Hepatocyte (in vitro differentiated cells): ENCODE results near the gene CWC27. TPM values are rescaled to one million over a fixed set of nuclear protein-coding genes. Genes with fewer than 3 reads are reported as not detected.

Experiments used
- DNase-seq: peaks from one replicate; pipeline ENCODE4 v3.0.0-alpha.2; 2016; ENCODE audit warnings: low spot score
- H2AFZ ChIP-seq: fragments of 200-600 bp; sonication (generic); 2 replicates; pipeline ENCODE4 v1.6.0; 2016; ENCODE audit warnings: antibody characterized with exemption, mild to moderate bottlenecking
- H3K27ac ChIP-seq: fragments of 200-600 bp; sonication (generic); 2 replicates; pipeline ENCODE4 v1.5.1; 2016; ENCODE audit warnings: mild to moderate bottlenecking
- H3K27me3 ChIP-seq: fragments of 200-600 bp; sonication (generic); 2 replicates; pipeline ENCODE4 v1.6.1; 2016
- H3K36me3 ChIP-seq: fragments of 200-600 bp; sonication (generic); replicated peaks from 2 replicates; pipeline ENCODE4 v1.5.1; 2016; ENCODE audit warnings: low read depth; ENCODE audit not compliant: insufficient read depth
- H3K4me1 ChIP-seq: fragments of 200-600 bp; sonication (generic); 2 replicates; pipeline ENCODE4 v1.5.1; 2016; ENCODE audit warnings: mild to moderate bottlenecking, moderate library complexity; ENCODE audit not compliant: insufficient read depth
- H3K4me2 ChIP-seq: fragments of 200-600 bp; sonication (generic); 2 replicates; pipeline ENCODE4 v1.6.0; 2016
- H3K4me3 ChIP-seq: fragments of 200-600 bp; sonication (generic); 2 replicates; pipeline ENCODE4 v1.5.1; 2016; ENCODE audit warnings: mild to moderate bottlenecking
- H3K79me2 ChIP-seq: fragments of 200-600 bp; sonication (generic); 2 replicates; pipeline ENCODE4 v1.6.0; 2017; ENCODE audit warnings: mild to moderate bottlenecking
- H3K9me2 ChIP-seq: fragments of 200-600 bp; sonication (generic); replicated peaks from 2 replicates; pipeline ENCODE4 v1.6.0; 2017; ENCODE audit warnings: mild to moderate bottlenecking; ENCODE audit not compliant: insufficient read depth
- H3K9me3 ChIP-seq: fragments of 200-600 bp; sonication (generic); 2 replicates; pipeline ENCODE4 v1.5.1; 2016; ENCODE audit warnings: low read depth, mild to moderate bottlenecking
- H4K20me1 ChIP-seq: fragments of 200-600 bp; sonication (generic); 2 replicates; pipeline ENCODE4 v1.6.0; 2016; ENCODE audit warnings: mild to moderate bottlenecking; ENCODE audit not compliant: insufficient read depth, poor library complexity, severe bottlenecking
- EZH2 ChIP-seq: fragments of 200-600 bp; sonication (generic); IDR thresholded peaks from 2 replicates; pipeline ENCODE4 v1.6.1; 2016; ENCODE audit warnings: antibody characterized with exemption, mild to moderate bottlenecking, borderline replicate concordance
- EZH2phosphoT487 ChIP-seq: fragments of 200-600 bp; sonication (generic); IDR thresholded peaks from one replicate; pipeline ENCODE4 v1.6.1; 2018; ENCODE audit warnings: antibody characterized with exemption, mild to moderate bottlenecking, low read depth, moderate library complexity; ENCODE audit not compliant: unreplicated experiment, severe bottlenecking
- WGBS: methylation state at CpG from one replicate; pipeline ENCODE4 v1.1.6; 2016; ENCODE audit warnings: low lambda C conversion rate; ENCODE audit errors: missing lambda C conversion rate; 5-methylcytosine and 5-hydroxymethylcytosine counted together
- polyA plus RNA-seq: library from polyadenylated mRNA; unstranded; fragments of >200 nt; fragmentation: Nextera tagmentation; extraction: Ambion mirVana; gene quantifications from 2 replicates; pipeline ENCODE4 v1.2.1, GENCODE V29; 2016
- total RNA-seq: library from RNA; depleted of rRNA; stranded (reverse); fragments of >200 nt; gene quantifications from 2 replicates; pipeline ENCODE4 v1.2.3, GENCODE V29; 2014
- TF ChIP-seq, protein P1 (sequence below): fragments of 200-600 bp; sonication (generic); IDR thresholded peaks from 2 replicates; pipeline ENCODE4 v1.5.1; 2016; ENCODE audit warnings: antibody characterized with exemption, mild to moderate bottlenecking; ENCODE audit not compliant: poor library complexity

The CWC27 gene
- total and polyA plus RNA-seq, 2 experiments from 2014 or later, result 15.8 to 32.5 TPM

GRCh38 chr5:64958757-64959391, 190.1 kb downstream of the CWC27 start:
- H3K27me3 ChIP-seq, result no peaks in the 10 kb centered on the region
- H3K4me2 ChIP-seq, result no peak overlapping the region
- H2AFZ ChIP-seq, result no peak overlapping the region
- H3K27ac ChIP-seq, result no peak overlapping the region
- H3K9me3 ChIP-seq, result peaks cover 10% of the 10 kb centered on the region
- no peaks in the 10 kb centered on the region for H4K20me1 ChIP-seq
- no peak overlapping the region for H3K4me3 ChIP-seq
- no peak for TF ChIP-seq EZH2
- TF ChIP-seq EZH2phosphoT487, result no peak
- TF ChIP-seq, protein P1, sequence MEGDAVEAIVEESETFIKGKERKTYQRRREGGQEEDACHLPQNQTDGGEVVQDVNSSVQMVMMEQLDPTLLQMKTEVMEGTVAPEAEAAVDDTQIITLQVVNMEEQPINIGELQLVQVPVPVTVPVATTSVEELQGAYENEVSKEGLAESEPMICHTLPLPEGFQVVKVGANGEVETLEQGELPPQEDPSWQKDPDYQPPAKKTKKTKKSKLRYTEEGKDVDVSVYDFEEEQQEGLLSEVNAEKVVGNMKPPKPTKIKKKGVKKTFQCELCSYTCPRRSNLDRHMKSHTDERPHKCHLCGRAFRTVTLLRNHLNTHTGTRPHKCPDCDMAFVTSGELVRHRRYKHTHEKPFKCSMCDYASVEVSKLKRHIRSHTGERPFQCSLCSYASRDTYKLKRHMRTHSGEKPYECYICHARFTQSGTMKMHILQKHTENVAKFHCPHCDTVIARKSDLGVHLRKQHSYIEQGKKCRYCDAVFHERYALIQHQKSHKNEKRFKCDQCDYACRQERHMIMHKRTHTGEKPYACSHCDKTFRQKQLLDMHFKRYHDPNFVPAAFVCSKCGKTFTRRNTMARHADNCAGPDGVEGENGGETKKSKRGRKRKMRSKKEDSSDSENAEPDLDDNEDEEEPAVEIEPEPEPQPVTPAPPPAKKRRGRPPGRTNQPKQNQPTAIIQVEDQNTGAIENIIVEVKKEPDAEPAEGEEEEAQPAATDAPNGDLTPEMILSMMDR, result peak; percentile 67
- peak; percentile 28 for DNase-seq
- no peaks in the 10 kb centered on the region for H3K36me3 ChIP-seq
- H3K9me2 ChIP-seq, result no peaks in the 10 kb centered on the region
- H3K79me2 ChIP-seq, result no peaks in the 10 kb centered on the region
- peaks cover 5% of the 10 kb centered on the region for H3K4me1 ChIP-seq

- no peaks in the 10 kb centered on the region for H3K79me2 ChIP-seq
- H3K9me2 ChIP-seq, result no peaks in the 10 kb centered on the region
- no peak for DNase-seq
- no peak overlapping the region for H3K4me2 ChIP-seq
- no peaks in the 10 kb centered on the region for H3K36me3 ChIP-seq
- peaks cover 19% of the 10 kb centered on the region for H3K9me3 ChIP-seq
- no peaks in the 10 kb centered on the region for H3K27me3 ChIP-seq
- H4K20me1 ChIP-seq, result no peaks in the 10 kb centered on the region
- 92% methylated on average over 1 of the region's 1 CpG for WGBS
- no peaks in the 10 kb centered on the region for H3K4me1 ChIP-seq
- no peak overlapping the region for H2AFZ ChIP-seq
- no peak overlapping the region for H3K4me3 ChIP-seq
- TF ChIP-seq, protein P1, result no peak
- no peak for TF ChIP-seq EZH2
- no peak for TF ChIP-seq EZH2phosphoT487
- H3K27ac ChIP-seq, result no peak overlapping the region
Measured at GRCh38 chr5:64963278-64963677, 194.5 kb downstream of the CWC27 start.

DNA sequence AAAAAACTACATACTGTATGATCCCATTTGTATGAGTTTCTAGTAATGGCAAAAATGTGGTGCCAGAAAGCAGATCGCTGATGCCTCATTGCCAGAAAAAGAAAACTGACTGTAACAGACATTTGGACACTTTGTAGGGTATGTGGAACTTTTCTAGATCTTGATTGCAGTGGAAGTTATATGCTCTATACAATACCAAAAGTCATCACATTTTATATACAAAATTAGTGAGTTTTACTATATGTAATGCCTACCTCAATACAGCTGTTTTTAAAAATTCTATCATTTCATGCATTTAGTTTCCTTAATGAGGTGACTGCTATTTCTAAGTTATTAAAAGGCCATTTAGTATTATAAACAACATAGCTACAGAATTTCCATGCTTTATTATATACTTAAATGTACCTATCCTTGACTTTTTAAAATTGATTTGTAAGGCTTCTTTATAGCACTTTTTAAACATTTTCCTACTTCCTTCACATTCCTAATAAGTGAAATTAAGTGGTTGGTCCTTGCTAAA, 199.9 kb downstream of the CWC27 start:
- no peak overlapping the region for H3K4me2 ChIP-seq
- H3K4me1 ChIP-seq, result no peaks in the 10 kb centered on the region
- DNase-seq, result no peak
- H3K27ac ChIP-seq, result no peak overlapping the region
- no peaks in the 10 kb centered on the region for H4K20me1 ChIP-seq
- WGBS, result 100% methylated on average over 1 of the region's 1 CpG
- H3K36me3 ChIP-seq, result no peaks in the 10 kb centered on the region
- no peaks in the 10 kb centered on the region for H3K79me2 ChIP-seq
- no peaks in the 10 kb centered on the region for H3K27me3 ChIP-seq
- H3K9me3 ChIP-seq, result peaks cover 11% of the 10 kb centered on the region
- no peaks in the 10 kb centered on the region for H3K9me2 ChIP-seq
- H2AFZ ChIP-seq, result no peak overlapping the region
- no peak for TF ChIP-seq EZH2phosphoT487
- TF ChIP-seq, protein P1, result no peak
- no peak for TF ChIP-seq EZH2
- H3K4me3 ChIP-seq, result no peak overlapping the region

DNA sequence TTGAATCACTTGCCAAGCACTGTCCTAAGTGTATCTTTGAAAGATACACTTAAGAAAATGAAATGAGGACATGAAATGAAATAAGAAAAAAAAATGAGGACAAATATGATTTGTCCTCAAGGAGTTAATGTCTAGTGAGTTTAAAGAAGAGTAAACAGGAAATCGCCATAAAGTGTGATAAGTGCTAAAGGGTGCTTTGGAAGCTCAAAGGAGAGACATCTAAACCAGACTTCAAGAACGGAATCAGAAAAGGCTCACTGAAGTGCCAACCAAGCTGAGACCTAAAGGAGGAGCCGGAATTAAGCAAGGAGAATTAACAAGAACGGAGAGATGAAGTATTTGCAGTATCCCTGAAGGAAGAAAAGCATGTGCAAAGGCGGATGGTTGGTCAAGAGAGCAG, 200.8 kb downstream of the CWC27 start:
- Histone ChIP-seq H4K20me1 (no peaks in the 10 kb centered on the region), H3K9me3 (peaks cover 2% of the 10 kb centered on the region), H3K4me3 (no peak overlapping the region), H3K79me2 (no peaks in the 10 kb centered on the region), H3K9me2 (no peaks in the 10 kb centered on the region), H2AFZ (no peak overlapping the region), H3K4me2 (peak overlapping the region; percentile 37), H3K36me3 (no peaks in the 10 kb centered on the region), H3K4me1 (no peaks in the 10 kb centered on the region), H3K27me3 (no peaks in the 10 kb centered on the region), H3K27ac (no peak overlapping the region)
- no peak for TF ChIP-seq EZH2phosphoT487
- TF ChIP-seq, protein P1, result no peak
- WGBS, result 57% methylated on average over 5 of the region's 5 CpGs
- DNase-seq, result no peak
